GM18858 (cell line): ENCODE measurements around the gene FAM50A.

ENCODE experiments used
- ATAC-seq: cut with Tn5 transposase; IDR thresholded peaks from one replicate; pipeline ENCODE4 v1.9.1; 2021; ENCODE audit not compliant: unreplicated experiment

Gene FAM50A

GRCh38 chrX:154437971-154438893 lies 5.7 kb upstream of the FAM50A start:
- ATAC-seq = no peak

- ATAC-seq = no peak
Observed at GRCh38 chrX:154439841-154440240, 4.1 kb upstream of the FAM50A start.

GRCh38 chrX:154440623-154441357 lies 3.2 kb upstream of the FAM50A start:
- ATAC-seq = no peak

GRCh38 chrX:154441564-154441963 lies 2.4 kb upstream of the FAM50A start:
- no peak for ATAC-seq

GRCh38 chrX:154441984-154442707 lies 1.8 kb upstream of the FAM50A start:
- ATAC-seq = no peak

- ATAC-seq = no peak
Observed at GRCh38 chrX:154443479-154443910, 446 bp upstream of the FAM50A start.

- no peak for ATAC-seq
Observed at GRCh38 chrX:154444755-154445246, 860 bp downstream of the FAM50A start.

- ATAC-seq = no peak
Observed at GRCh38 chrX:154445776-154446175, 1.8 kb downstream of the FAM50A start.

GRCh38 chrX:154446430-154446829 lies 2.5 kb downstream of the FAM50A start:
- ATAC-seq = no peak

- ATAC-seq = no peak
Observed at GRCh38 chrX:154448484-154448883, 4.5 kb downstream of the FAM50A start.

GRCh38 chrX:154449618-154450017 lies 5.7 kb downstream of the FAM50A start:
- ATAC-seq = no peak

- no peak for ATAC-seq
Observed at GRCh38 chrX:154450312-154450711, 6.4 kb downstream of the FAM50A start.

- ATAC-seq = no peak
Observed at GRCh38 chrX:154452823-154453222, 8.9 kb downstream of the FAM50A start.

GRCh38 chrX:154457491-154458115 lies 13.7 kb downstream of the FAM50A start:
- ATAC-seq = no peak

GRCh38 chrX:154458116-154458953 lies 14.4 kb downstream of the FAM50A start, which contains the start of gene PLXNA3:
TSS of gene PLXNA3 (plus strand) at chrX:154458281. CDS start at chrX:154460184, 1,903 bp downstream.
- ATAC-seq = no peak

GRCh38 chrX:154458954-154459778 lies 15.2 kb downstream of the FAM50A start:
- no peak for ATAC-seq

- no peak for ATAC-seq
Observed at GRCh38 chrX:154459832-154460231, 15.9 kb downstream of the FAM50A start.

- ATAC-seq = no peak
Observed at GRCh38 chrX:154460326-154460725, 16.4 kb downstream of the FAM50A start.

GRCh38 chrX:154462396-154462795 lies 18.5 kb downstream of the FAM50A start:
- no peak for ATAC-seq
